HCT116 (cell line): ENCODE results near the gene TMC6. TPM values are rescaled to one million over a fixed set of nuclear protein-coding genes. Genes with fewer than 3 reads are reported as not detected.

Experiments used
- ATAC-seq: fragments of 200-7000 bp; cut with Tn5 transposase; 2 replicates; pipeline ENCODE4 v1.9.1; 2020; ENCODE audit warnings: mild to moderate bottlenecking, moderate library complexity
- BruUV-seq: library from RNA; stranded (reverse); fragments of 400-500 nt; replicated peaks from 2 replicates; lab custom pipeline; 2021; lab: Mats Ljungman, UMichigan
- CTCF ChIA-PET: fragments of 300-600 bp; sonication (Branson Sonifier 250); formaldehyde crosslinking; loops from one replicate; lab custom pipeline; 2021; ENCODE audit warnings: antibody characterized with exemption; lab: Charles Lee
- POLR2A ChIA-PET: fragments of 300-600, 350-600 bp; sonication (Branson Sonifier 250); formaldehyde crosslinking; loops from one replicate; lab custom pipeline; 2021; ENCODE audit warnings: antibody characterized with exemption; lab: Charles Lee
- RAD21 ChIA-PET, 2 experiments: fragments of 300-600 bp; sonication (Branson Sonifier 250); formaldehyde crosslinking; loops; one replicate each; lab custom pipeline; 2023; ENCODE audit warnings: low total read pairs in 2 of 2; ENCODE audit not compliant: uncharacterized antibody in 2 of 2, unreplicated experiment in 2 of 2, low non-redundant PET in 1 of 2; lab: Charles Lee
- DNase-seq: peaks from one replicate; pipeline ENCODE4 v3.0.0-alpha.2; 2010; ENCODE audit warnings: low read depth, low spot score
- H2AFZ ChIP-seq: fragments of 200-600 bp; shearing (Covaris generic), sonication (generic); 2 replicates; pipeline ENCODE4 v1.6.1; 2017; ENCODE audit warnings: low read depth, mixed run types, mixed read lengths, antibody characterized with exemption, low read length; ENCODE audit not compliant: poor library complexity, severe bottlenecking
- H3K27ac ChIP-seq: 2 replicates; pipeline ENCODE4 v1.5.1; 2012; ENCODE audit warnings: low read depth, low read length
- H3K27me3 ChIP-seq: fragments of 200-600 bp; sonication (generic); 2 replicates; pipeline ENCODE4 v1.6.1; 2016; ENCODE audit warnings: mixed run types, low read length, mixed read lengths; ENCODE audit not compliant: insufficient read depth
- H3K36me3 ChIP-seq, 2 experiments: fragments of 200-500 bp in 1 of 2; fragments of 200-600 bp in 1 of 2; sonication (Bioruptor generic) in 1 of 2; sonication (generic) in 1 of 2; 2 replicates each; pipeline versions ENCODE4 v1.5.1 to v1.6.1; 2014 to 2016; ENCODE audit warnings: low read length in 2 of 2, inconsistent platforms in 1 of 2, mixed read lengths in 1 of 2, mixed run types in 1 of 2; ENCODE audit not compliant: insufficient read depth in 2 of 2, control insufficient read depth in 1 of 2
- H3K4me1 ChIP-seq, 2 experiments: fragments of 200-600 bp in 1 of 2; sonication (generic) in 1 of 2; 2 replicates each; pipeline versions ENCODE4 v1.5.1 to v1.6.1; 2012 to 2017; ENCODE audit warnings: low read length in 2 of 2, inconsistent platforms in 1 of 2, mild to moderate bottlenecking in 1 of 2, mixed read lengths in 1 of 2, mixed run types in 1 of 2, moderate library complexity in 1 of 2; ENCODE audit not compliant: insufficient read depth in 2 of 2, control insufficient read depth in 1 of 2
- H3K4me2 ChIP-seq: fragments of 200-600 bp; sonication (generic); 2 replicates; pipeline ENCODE4 v1.6.1; 2017; ENCODE audit warnings: mixed run types, low read length, mixed read lengths
- H3K4me3 ChIP-seq, 2 experiments: fragments of 200-600 bp in 1 of 2; sonication (generic) in 1 of 2; replicated peaks in 1 of 2; 2 replicates each; pipeline ENCODE4 v1.5.1; 2011 to 2016; ENCODE audit warnings: low read length in 2 of 2, control low read depth in 1 of 2, low read depth in 1 of 2, mild to moderate bottlenecking in 1 of 2, mixed read lengths in 1 of 2, mixed run types in 1 of 2
- H3K79me2 ChIP-seq: fragments of 200-600 bp; sonication (generic); 2 replicates; pipeline ENCODE4 v1.6.1; 2017; ENCODE audit warnings: mild to moderate bottlenecking, mixed run types, low read length, moderate library complexity, mixed read lengths; ENCODE audit not compliant: insufficient read depth
- H3K9ac ChIP-seq: fragments of 200-600 bp; sonication (generic); 2 replicates; pipeline ENCODE4 v1.6.1; 2016; ENCODE audit warnings: low read length, mixed read lengths
- H3K9me2 ChIP-seq: fragments of 200-600 bp; sonication (generic), shearing (Covaris generic); 2 replicates; pipeline ENCODE4 v1.6.1; 2017; ENCODE audit warnings: mixed run types, mild to moderate bottlenecking, moderate library complexity; ENCODE audit not compliant: insufficient read depth
- H3K9me3 ChIP-seq, 2 experiments: fragments of 200-500 bp in 1 of 2; fragments of 200-600 bp in 1 of 2; sonication (Bioruptor generic) in 1 of 2; sonication (generic) in 1 of 2; 2 replicates each; pipeline ENCODE4 v1.6.1; 2014 to 2017; ENCODE audit warnings: low read length in 2 of 2, mixed read lengths in 2 of 2, inconsistent platforms in 1 of 2, low read depth in 1 of 2, mild to moderate bottlenecking in 1 of 2, mixed run types in 1 of 2, moderate library complexity in 1 of 2; ENCODE audit not compliant: control insufficient read depth in 1 of 2, insufficient read depth in 1 of 2
- H4K20me1 ChIP-seq: fragments of 200-600 bp; sonication (generic), shearing (Covaris generic); 2 replicates; pipeline ENCODE4 v1.6.1; 2017; ENCODE audit warnings: mixed run types, mild to moderate bottlenecking, moderate library complexity; ENCODE audit not compliant: insufficient read depth
- CEBPB ChIP-seq: IDR thresholded peaks from 2 replicates; pipeline ENCODE4 v1.6.1; 2012; ENCODE audit warnings: low read depth
- MAX ChIP-seq: IDR thresholded peaks from 2 replicates; pipeline ENCODE4 v1.6.1; 2012
- POLR2A ChIP-seq: IDR thresholded peaks from 2 replicates; pipeline ENCODE4 v1.7.0; 2011; ENCODE audit warnings: borderline replicate concordance; ENCODE audit not compliant: insufficient read depth, insufficient read length; ENCODE audit errors: extremely low read depth
- POLR2AphosphoS5 ChIP-seq: IDR thresholded peaks from 2 replicates; pipeline ENCODE4 v1.6.1; 2011; ENCODE audit warnings: mild to moderate bottlenecking, low read depth, low read length, moderate library complexity
- SP1 ChIP-seq: IDR thresholded peaks from 2 replicates; pipeline ENCODE4 v1.6.1; 2012; ENCODE audit warnings: low read depth
- TCF7L2 ChIP-seq: IDR thresholded peaks from 2 replicates; pipeline ENCODE4 v1.7.0; 2011; ENCODE audit warnings: borderline replicate concordance, inconsistent platforms; ENCODE audit not compliant: insufficient read depth, insufficient read length; ENCODE audit errors: extremely low read depth
- YY1 ChIP-seq: IDR thresholded peaks from 2 replicates; pipeline ENCODE4 v1.6.1; 2011; ENCODE audit warnings: low read length, low read depth, moderate library complexity, mild to moderate bottlenecking; ENCODE audit not compliant: insufficient replicate concordance; ENCODE audit errors: extremely low read depth
- ZBTB33 ChIP-seq: IDR thresholded peaks from 2 replicates; pipeline ENCODE4 v1.6.1; 2011; ENCODE audit warnings: mild to moderate bottlenecking, low read length, moderate library complexity; ENCODE audit not compliant: insufficient replicate concordance; ENCODE audit errors: extremely low read depth
- ZFX ChIP-seq: fragments of 450-650 bp; IDR thresholded peaks from 2 replicates; pipeline ENCODE4 v1.6.1; 2017
- intact Hi-C: fragments of 100-400 bp; cut with micrococcal nuclease; formaldehyde crosslinking; loops from 2 replicates; pipeline ENCODE4 v1.10.0; 2022
- total RNA-seq: library from RNA; stranded (reverse); gene quantifications from one replicate; pipeline ENCODE4 v1.2.1, GENCODE V29; 2021; ENCODE audit not compliant: unreplicated experiment

The TMC6 gene
- total RNA-seq, 1 experiment from 2014 or later = 142 TPM

GRCh38 chr17:78168242-78168902 is 39.8 kb upstream of the TMC6 start, which contains the start of gene SYNGR2:
Gene SYNGR2 (plus strand): TSS chr17:78168581. CDS start chr17:78168617, 36 bp downstream.
- TF ChIP-seq TCF7L2 = peak; percentile 62
- peak; percentile 38 for TF ChIP-seq MAX
- no peak; the same call in 1 of the 2 replicates for TF ChIP-seq SP1
- peak; percentile 94 for TF ChIP-seq POLR2AphosphoS5
- TF ChIP-seq YY1 = peak; percentile 85
- peak; percentile 84 for TF ChIP-seq POLR2A
- peak; percentile 95; the same call in 1 of the 2 replicates for TF ChIP-seq ZFX
- peak; percentile 66 for TF ChIP-seq ZBTB33
- TF ChIP-seq CEBPB = no peak

More at GRCh38 chr17:78168242-78168902, 39.8 kb upstream of the TMC6 start, which contains the start of gene SYNGR2:
- POLR2A ChIA-PET = interaction anchor here (0.8 to 2.3 kb wide), 6 partner anchors 18 to 40 kb away, joined by 3 to 28 read pairs (median 10); partner anchors contain the start of genes AFMID, TK1 and TMC6
- RAD21 ChIA-PET = interaction anchor here in 1 of 2 experiments (0.7 to 1.3 kb wide), 2 partner anchors 24 to 29 kb away, joined by 4 to 6 read pairs; no protein-coding TSS in a partner anchor
- no peaks in the 10 kb centered on the region for H3K9me2 ChIP-seq
- peak within 1 kb of the TSS; percentile 83 for H3K4me3 ChIP-seq
- H4K20me1 ChIP-seq = peaks cover 5% of the 10 kb centered on the region; the same call in 1 of the 2 replicates
- H3K36me3 ChIP-seq = peaks cover 13 to 23% of the 10 kb centered on the region in 2 experiments
- H3K27ac ChIP-seq = peak within 1 kb of the TSS; percentile 85
- CTCF ChIA-PET = interaction anchor here (0.7 kb wide), 1 partner anchor 29 kb away, joined by 4 read pairs; no protein-coding TSS in a partner anchor
- H3K9ac ChIP-seq = peak within 1 kb of the TSS; percentile 80
- H2AFZ ChIP-seq = no peak within 1 kb of the TSS
- intact Hi-C loops = loop anchor here (2.0 to 5.0 kb wide), 3 partner anchors 18 to 809 kb away; partner anchors contain the start of genes AFMID, LGALS3BP and TK1
- ATAC-seq (peak; percentile 72), DNase-seq (peak; percentile 63)
- no peaks in the 10 kb centered on the region for H3K27me3 ChIP-seq
- H3K79me2 ChIP-seq = peaks cover 30% of the 10 kb centered on the region
- BruUV-seq = no TSS peak
- H3K9me3 ChIP-seq = no peaks in the 10 kb centered on the region
- peak within 1 kb of the TSS; percentile 85 for H3K4me2 ChIP-seq
- peaks cover 18 to 49% of the 10 kb centered on the region in 2 experiments; a peak in 3 of 4 replicates for H3K4me1 ChIP-seq
